GM19452 (cell line): ENCODE data around the gene CISD1.
"Not testable (repeated sequence)": the region's sequence is repeated elsewhere in the genome, so short reads cannot be mapped to it uniquely, and the experiment has no call there.

Source experiments
- ATAC-seq: cut with Tn5 transposase; IDR thresholded peaks from one replicate; pipeline ENCODE4 v1.9.1; 2021; ENCODE audit not compliant: unreplicated experiment

CISD1 gene

GRCh38 chr10:58268946-58269781 lies at the start of gene CISD1:
CISD1 (plus strand) TSS chr10:58269162; CDS start chr10:58269274, 112 bp downstream.
- peak; percentile 63 for ATAC-seq

GRCh38 chr10:58219875-58220274 lies 49.1 kb upstream of the CISD1 start:
- ATAC-seq, result no peak

- no peak for ATAC-seq
Measured at GRCh38 chr10:58220769-58221451, 48.1 kb upstream of the CISD1 start.

DNA sequence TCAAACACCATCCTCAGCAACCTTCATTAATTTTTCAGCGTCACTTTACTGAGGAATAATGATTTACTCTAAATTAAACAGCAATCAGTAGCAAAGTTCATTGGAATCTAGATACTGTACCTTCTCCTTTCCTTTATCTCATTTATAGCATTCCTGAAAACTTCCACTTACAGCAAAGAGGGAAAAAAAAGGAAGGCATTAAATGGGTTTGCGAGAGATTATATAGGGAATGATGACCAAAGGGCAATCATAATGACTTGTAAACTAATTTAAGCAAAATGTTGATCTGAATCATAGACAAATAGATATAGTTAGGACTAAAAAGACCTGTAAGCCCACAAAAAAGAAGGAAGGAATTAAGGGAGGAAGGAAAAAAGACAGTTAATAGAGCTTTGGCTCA lies 43.3 kb upstream of the CISD1 start:
- ATAC-seq, result no peak

DNA sequence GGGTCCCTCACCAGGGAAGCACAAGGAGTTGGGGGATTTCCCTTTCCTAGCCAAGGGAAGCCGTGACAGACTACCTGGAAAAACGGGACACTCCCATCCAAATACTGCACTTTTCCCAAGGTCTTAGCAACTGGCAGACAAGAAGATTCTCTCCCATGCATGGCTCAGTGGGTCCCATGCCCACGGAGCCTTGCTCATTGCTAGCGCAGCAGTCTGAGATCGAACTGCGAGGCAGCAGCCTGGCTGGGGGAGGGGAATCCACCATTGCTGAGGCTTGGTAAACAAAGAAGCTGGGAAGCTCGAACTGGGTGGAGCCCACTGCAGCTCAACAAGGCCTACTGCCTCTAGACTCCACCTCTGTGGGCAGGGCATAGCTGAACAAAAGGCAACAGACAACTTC lies 39.1 kb upstream of the CISD1 start:
- ATAC-seq, result not testable (repeated sequence)

DNA sequence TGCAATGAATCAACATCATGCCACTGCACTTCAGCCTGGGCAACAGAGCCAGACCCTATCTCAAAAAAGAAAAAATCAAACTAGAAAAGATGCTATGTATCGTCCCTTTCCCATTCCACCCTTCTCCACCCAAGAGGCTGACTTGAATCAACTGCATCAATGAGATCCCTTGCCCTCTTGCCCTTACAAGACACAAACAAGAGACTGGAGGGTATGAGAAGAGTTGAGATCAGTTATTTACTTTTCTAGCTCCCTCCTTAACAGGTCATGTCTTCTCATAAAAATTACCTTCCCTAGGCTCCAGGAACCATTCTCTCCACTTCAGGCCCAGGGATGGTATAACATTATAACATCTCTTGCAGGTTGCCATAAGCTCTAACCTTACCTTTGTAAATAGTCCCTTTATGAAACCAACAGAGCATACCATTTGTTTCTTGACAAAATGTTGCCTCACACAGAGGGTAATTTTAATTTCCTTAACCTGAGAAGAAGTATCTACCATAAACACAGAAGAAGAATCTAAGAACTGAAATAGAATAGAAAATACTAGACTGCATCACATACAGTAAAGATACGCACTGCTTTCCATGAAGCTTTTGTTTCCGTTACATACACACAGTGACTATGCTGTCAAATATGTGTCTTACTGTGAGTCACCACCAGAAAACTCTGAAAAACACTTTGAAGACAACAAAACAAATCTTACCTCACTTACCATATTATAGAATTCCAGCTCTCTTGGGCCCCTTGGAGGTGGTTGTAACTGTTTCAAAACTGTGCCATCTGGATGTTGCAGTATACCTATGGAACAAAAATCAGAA lies 31.7 kb upstream of the CISD1 start:
- ATAC-seq, result no peak

- no peak for ATAC-seq
Measured at GRCh38 chr10:58239561-58240169, 29.3 kb upstream of the CISD1 start.

DNA sequence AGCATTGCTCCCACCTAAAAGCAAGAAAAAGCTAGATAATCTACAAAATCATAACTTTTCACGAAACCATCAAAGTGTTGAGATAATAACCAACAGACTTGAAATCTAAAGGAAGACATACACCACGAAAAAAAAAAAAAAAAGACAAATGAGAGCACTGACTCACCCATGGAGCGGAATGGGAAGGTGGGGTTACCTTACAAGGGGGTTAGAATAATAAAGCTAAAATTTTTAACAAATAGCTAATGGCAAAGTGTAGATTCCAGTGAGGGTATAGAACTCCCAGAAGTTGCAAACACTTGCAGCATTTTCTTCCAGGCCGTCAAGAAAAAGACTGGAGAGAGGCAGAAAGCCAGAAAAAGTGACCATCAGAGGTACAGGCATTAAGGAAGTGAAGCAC lies 28.4 kb upstream of the CISD1 start:
- ATAC-seq, result no peak

- ATAC-seq, result no peak
Measured at GRCh38 chr10:58241346-58241745, 27.6 kb upstream of the CISD1 start.

DNA sequence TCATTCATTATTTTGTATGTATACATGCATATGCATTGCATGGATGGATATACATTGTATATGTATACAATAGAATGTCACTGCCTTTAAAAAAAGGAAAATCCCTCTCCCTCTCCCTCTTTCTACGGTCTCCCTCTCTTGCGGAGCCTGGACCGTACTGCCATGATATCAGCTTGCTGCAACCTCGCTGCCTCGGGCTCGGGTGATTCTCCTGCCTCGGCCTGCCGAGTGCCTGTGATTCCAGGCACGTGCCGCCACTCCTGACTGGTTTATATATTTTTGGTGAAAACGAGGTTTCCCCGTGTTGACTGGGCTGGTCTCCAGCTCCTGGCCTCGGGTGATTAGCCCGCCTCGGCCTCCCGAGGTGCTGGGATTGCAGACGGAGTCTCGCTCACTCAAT lies 25.7 kb upstream of the CISD1 start:
- no peak for ATAC-seq

DNA sequence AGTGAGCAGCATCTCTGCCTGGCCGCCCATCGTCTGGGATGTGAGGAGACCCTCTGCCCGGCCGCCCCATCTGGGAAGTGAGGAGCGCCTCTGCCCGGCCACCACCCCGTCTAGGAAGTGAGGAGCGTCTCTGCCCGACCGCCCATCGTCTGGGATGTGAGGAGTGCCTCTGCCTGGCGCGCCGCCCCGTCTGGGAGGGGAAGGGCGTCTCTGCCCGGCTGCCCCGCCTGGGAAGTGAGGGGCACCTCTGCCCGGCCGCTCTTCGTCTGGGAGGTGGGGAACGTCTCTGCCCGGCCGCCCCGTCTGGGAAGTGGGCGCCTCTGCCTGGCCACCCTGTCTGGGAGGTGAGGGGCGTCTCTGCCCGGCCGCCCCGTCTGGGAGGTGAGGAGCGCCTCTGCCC lies 25.2 kb upstream of the CISD1 start:
- ATAC-seq, result not testable (repeated sequence)

GRCh38 chr10:58244242-58244641 lies 24.7 kb upstream of the CISD1 start:
- ATAC-seq, result not testable (repeated sequence)

DNA sequence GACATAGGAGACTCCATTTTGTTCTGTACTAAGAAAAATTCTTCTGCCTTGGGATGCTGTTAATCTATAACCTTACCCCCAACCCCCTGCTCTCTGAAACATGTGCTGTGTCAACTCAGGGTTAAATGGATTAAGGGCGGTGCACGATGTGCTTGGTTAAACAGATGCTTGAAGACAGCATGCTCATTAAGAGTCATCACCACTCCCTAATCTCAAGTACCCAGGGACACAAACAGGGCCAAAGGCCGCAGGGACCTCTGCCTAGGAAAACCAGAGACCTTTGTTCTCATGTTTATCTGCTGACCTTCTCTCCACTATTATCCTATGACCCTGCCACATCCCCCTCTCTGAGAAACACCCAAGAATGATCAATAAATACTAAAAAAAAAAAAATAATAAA lies 24.3 kb upstream of the CISD1 start:
- not testable (repeated sequence) for ATAC-seq

DNA sequence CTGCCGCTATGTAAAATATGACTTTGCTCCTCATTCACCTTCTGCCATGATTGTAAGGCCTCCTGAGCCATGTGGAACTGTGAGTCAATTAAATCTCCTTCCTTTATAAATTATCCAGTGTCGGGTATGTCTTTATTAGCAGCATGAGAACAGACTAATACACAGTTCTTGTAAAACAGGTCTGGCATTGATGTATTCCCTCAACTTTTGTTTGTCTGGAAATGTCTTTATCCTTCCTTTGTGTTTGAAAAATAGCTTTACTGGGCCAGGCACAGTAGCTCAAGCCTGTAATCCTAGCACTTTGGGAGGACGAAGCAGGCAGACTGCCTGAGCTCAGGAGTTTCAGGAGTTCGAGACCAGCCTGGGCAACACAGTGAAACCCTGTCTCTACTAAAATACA lies 15.8 kb upstream of the CISD1 start:
- ATAC-seq, result no peak

- ATAC-seq, result no peak
Measured at GRCh38 chr10:58254644-58255043, 14.3 kb upstream of the CISD1 start.

DNA sequence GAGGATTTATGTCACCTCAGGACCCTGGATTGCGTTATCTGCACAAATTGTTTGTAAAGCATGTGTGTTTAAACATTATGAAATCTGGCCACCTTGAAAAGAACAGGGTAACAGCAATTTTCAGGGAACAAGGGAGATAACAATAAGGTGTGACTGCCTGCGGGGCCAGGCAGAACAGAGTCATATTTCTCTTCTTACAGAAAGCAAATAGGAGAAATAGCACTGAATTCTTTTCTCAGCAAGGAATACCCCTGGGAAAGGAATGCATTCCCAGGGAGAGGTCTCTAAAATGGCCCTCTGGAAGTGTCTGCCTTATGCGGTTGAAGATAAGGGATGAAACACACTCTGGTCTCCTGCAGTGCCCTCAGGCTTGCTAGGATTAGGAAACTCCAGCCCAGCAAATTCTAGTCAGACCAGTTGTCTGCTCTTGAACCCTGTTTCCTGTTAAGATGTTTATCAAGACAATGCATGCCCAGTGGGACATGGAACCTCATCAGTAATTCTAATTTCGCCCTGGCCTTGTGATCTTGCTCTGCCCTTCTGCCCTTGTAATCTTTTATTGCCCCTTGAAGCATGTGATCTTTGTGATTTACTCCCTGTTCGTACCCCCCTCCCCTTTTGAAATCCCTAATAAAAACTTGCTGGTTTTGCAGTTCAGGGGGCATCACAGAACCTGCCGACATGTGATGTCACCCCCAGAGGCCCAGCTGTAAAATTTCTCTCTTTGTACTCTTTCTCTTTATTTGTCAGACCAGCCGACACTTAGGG lies 12.8 kb upstream of the CISD1 start:
- ATAC-seq, result not testable (repeated sequence)

DNA sequence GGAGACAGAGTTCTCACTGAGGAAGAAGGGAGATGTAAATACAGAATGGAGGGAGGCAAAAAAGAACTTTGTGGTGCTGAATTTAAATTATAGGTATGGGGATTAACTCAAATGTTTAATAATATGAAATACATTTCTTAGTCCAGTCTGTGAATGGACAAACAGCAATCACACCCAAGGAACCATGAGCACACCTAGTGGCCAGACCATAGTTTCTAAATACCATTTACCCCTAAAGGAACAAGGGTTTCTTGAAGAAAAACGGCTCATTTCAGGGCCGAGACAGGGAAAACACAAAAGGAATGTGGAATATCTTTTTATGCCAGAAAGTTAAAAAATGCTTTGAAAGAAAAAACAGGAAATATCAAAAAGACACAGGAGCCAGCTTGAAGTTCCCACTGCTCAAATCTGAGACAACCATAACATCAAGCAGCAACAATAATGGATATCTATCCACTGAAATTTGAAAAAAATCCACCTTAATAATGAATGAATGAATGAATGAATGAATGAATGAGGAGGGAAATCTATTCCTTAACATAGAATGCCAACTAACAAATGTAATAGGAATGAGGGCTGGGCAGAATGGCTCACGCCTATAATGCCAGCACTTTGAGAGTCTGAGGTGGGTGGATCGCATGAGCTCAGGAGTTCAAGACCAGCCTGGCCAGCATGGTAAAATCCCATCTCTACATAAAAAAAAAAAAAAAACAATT lies 9.8 kb upstream of the CISD1 start:
- ATAC-seq, result no peak

- no peak for ATAC-seq
Measured at GRCh38 chr10:58260334-58260733, 8.6 kb upstream of the CISD1 start.

DNA sequence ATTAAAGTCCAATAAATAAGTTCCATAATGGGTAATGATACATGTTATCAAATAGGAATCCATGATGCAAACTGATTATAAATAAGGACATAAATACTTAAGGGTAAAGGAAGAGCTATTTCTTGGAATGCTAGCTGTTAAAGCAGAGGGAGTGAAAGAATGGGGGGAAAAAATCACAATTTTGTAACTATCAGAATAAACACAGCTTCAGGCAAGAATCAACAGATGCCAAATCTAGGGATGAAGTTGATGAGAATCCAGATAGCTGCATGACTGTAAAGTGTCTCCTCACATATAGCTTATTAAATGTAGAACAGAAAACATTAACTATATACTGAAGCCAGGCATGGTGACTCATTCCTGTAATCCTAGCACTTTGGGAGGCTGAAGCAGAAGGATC lies 6.2 kb upstream of the CISD1 start:
- no peak for ATAC-seq

- no peak for ATAC-seq
Measured at GRCh38 chr10:58264780-58265179, 4.2 kb upstream of the CISD1 start.
